GM23338 (cell line): Measurements from ENCODE around the gene CCNI2. TPM values are rescaled to one million over a fixed set of nuclear protein-coding genes. Genes with fewer than 3 reads are reported as not detected.

ENCODE experiments used
- ATAC-seq: fragments of 200-7000 bp; cut with Tn5 transposase; 3 replicates; pipeline ENCODE4 v1.9.1; 2020
- DNase-seq: peaks from one replicate; pipeline ENCODE4 v3.0.0-alpha.2; 2015; ENCODE audit warnings: low spot score
- H2AFZ ChIP-seq: fragments of 200-600 bp; sonication (generic); 2 replicates; pipeline ENCODE4 v1.8.0; 2016; ENCODE audit warnings: antibody characterized with exemption, mild to moderate bottlenecking, moderate library complexity
- H3F3A ChIP-seq: fragments of 200-600 bp; sonication (generic); replicated peaks from 2 replicates; pipeline ENCODE4 v1.8.0; 2017; ENCODE audit warnings: antibody characterized with exemption, mixed run types, low read depth
- H3K27ac ChIP-seq: fragments of 200-600 bp; sonication (generic); 2 replicates; pipeline ENCODE4 v1.6.1; 2016; ENCODE audit warnings: low read depth
- H3K27me3 ChIP-seq: fragments of 200-600 bp; sonication (generic); 2 replicates; pipeline ENCODE4 v1.8.0; 2016; ENCODE audit warnings: mild to moderate bottlenecking, mixed run types, moderate library complexity; ENCODE audit not compliant: insufficient read depth
- H3K36me3 ChIP-seq: fragments of 200-600 bp; sonication (generic); 2 replicates; pipeline ENCODE4 v1.8.0; 2016; ENCODE audit warnings: mild to moderate bottlenecking; ENCODE audit not compliant: insufficient read depth
- H3K4me1 ChIP-seq: fragments of 200-600 bp; sonication (generic); 2 replicates; pipeline ENCODE4 v1.8.0; 2016; ENCODE audit warnings: mild to moderate bottlenecking, moderate library complexity; ENCODE audit not compliant: insufficient read depth
- H3K4me2 ChIP-seq: fragments of 200-600 bp; sonication (generic); 2 replicates; pipeline ENCODE4 v1.7.1; 2017; ENCODE audit warnings: mixed run types
- H3K4me3 ChIP-seq: fragments of 200-600 bp; sonication (generic); 2 replicates; pipeline ENCODE4 v1.6.1; 2016; ENCODE audit warnings: mixed run types
- H3K79me2 ChIP-seq: fragments of 200-600 bp; sonication (generic); replicated peaks from 2 replicates; pipeline ENCODE4 v1.8.0; 2017; ENCODE audit warnings: mild to moderate bottlenecking; ENCODE audit not compliant: insufficient read depth
- H3K9me2 ChIP-seq: fragments of 200-600 bp; sonication (generic); 2 replicates; pipeline ENCODE4 v1.8.0; 2017; ENCODE audit not compliant: insufficient read depth
- H4K20me1 ChIP-seq: fragments of 200-600 bp; sonication (generic); replicated peaks from 2 replicates; pipeline ENCODE4 v1.8.0; 2017; ENCODE audit warnings: mild to moderate bottlenecking; ENCODE audit not compliant: insufficient read depth
- H3K27ac Mint-ChIP-seq: 2 replicates; pipeline ENCODE4 v1.8.0; 2020; ENCODE audit warnings: inconsistent platforms, mild to moderate bottlenecking, moderate library complexity, mixed read lengths
- H3K27me3 Mint-ChIP-seq: 3 replicates; pipeline ENCODE4 v1.8.0; 2022; ENCODE audit warnings: low read depth, mild to moderate bottlenecking, moderate library complexity, mixed read lengths, inconsistent platforms; ENCODE audit not compliant: insufficient read depth, poor library complexity
- H3K36me3 Mint-ChIP-seq: 3 replicates; pipeline ENCODE4 v1.8.0; 2021; ENCODE audit warnings: low read depth, mild to moderate bottlenecking, inconsistent platforms, moderate library complexity, mixed read lengths
- H3K4me1 Mint-ChIP-seq: 3 replicates; pipeline ENCODE4 v1.8.0; 2020; ENCODE audit warnings: mild to moderate bottlenecking, inconsistent platforms, mixed read lengths
- H3K4me3 Mint-ChIP-seq: 3 replicates; pipeline ENCODE4 v1.8.0; 2021; ENCODE audit warnings: moderate library complexity, mild to moderate bottlenecking, inconsistent platforms, mixed read lengths
- H3K9me3 Mint-ChIP-seq: 3 replicates; pipeline ENCODE4 v1.8.0; 2020; ENCODE audit warnings: moderate library complexity, mild to moderate bottlenecking, inconsistent platforms, mixed read lengths
- CTCF ChIP-seq, 2 experiments: fragments of 200-600 bp in 1 of 2; sonication (generic) in 1 of 2; conservative IDR thresholded peaks; 2 replicates each; pipeline versions ENCODE4 v1.5.1 to v1.6.1; 2016 to 2017; ENCODE audit warnings: antibody characterized with exemption in 2 of 2, low read depth in 2 of 2, mild to moderate bottlenecking in 2 of 2, moderate library complexity in 1 of 2
- EZH2 ChIP-seq: fragments of 200-600 bp; sonication (generic); IDR thresholded peaks from one replicate; pipeline ENCODE4 v1.8.0; 2017; ENCODE audit warnings: antibody characterized with exemption, mild to moderate bottlenecking, low read depth; ENCODE audit not compliant: unreplicated experiment
- JUNB ChIP-seq: IDR thresholded peaks from one replicate; pipeline ENCODE4 v1.6.1; 2016; ENCODE audit warnings: antibody characterized with exemption; ENCODE audit not compliant: unreplicated experiment
- STAT1 ChIP-seq: IDR thresholded peaks from one replicate; pipeline ENCODE4 v1.6.1; 2016; ENCODE audit warnings: antibody characterized with exemption; ENCODE audit not compliant: unreplicated experiment
- ZNF331 ChIP-seq: fragments of 250-450 bp; sonication (Bioruptor Pico); IDR thresholded peaks from 2 replicates; pipeline ENCODE4 v1.5.0; 2020; ENCODE audit warnings: low read depth, mild to moderate bottlenecking, moderate library complexity
- ZNF462 ChIP-seq: fragments of 250-450 bp; sonication (Bioruptor Pico); IDR thresholded peaks from 2 replicates; pipeline ENCODE4 v1.5.0; 2020; ENCODE audit warnings: mild to moderate bottlenecking, moderate library complexity
- polyA plus RNA-seq: library from polyadenylated mRNA; unstranded; fragments of >200 nt; fragmentation: Nextera tagmentation; extraction: Ambion mirVana; gene quantifications from 2 replicates; pipeline ENCODE4 v1.2.1, GENCODE V29; 2016
- total RNA-seq: library from RNA; depleted of rRNA; stranded (reverse); fragments of >200 nt; shearing (Covaris generic); gene quantifications from 2 replicates; pipeline ENCODE4 v1.2.3, GENCODE V29; 2014
- TF ChIP-seq, protein P1 (sequence below): IDR thresholded peaks from 2 replicates; pipeline ENCODE4 v1.6.1; 2016; ENCODE audit warnings: antibody characterized with exemption

Gene CCNI2
- total and polyA plus RNA-seq, 2 experiments from 2014 or later, result 0.55 to 2.5 TPM

GRCh38 chr5:132781029-132781428 lies 33.8 kb downstream of the CCNI2 start:
- no peaks in the 10 kb centered on the region for H3K36me3 ChIP-seq
- no peak overlapping the region for H3K4me3 ChIP-seq
- H3K4me1 ChIP-seq, result peaks cover 12% of the 10 kb centered on the region
- H3K27ac ChIP-seq, result no peak overlapping the region
- peaks cover 60% of the 10 kb centered on the region for H3K27me3 ChIP-seq
- Mint-ChIP-seq H3K27me3 (peaks cover 22% of the 10 kb centered on the region), H3K4me1 (peaks cover 16% of the 10 kb centered on the region), H3K27ac (no peak overlapping the region), H3K9me3 (no peaks in the 10 kb centered on the region), H3K36me3 (no peaks in the 10 kb centered on the region), H3K4me3 (no peak overlapping the region)
- H3K79me2 ChIP-seq, result no peaks in the 10 kb centered on the region
- H2AFZ ChIP-seq, result no peak overlapping the region
- ATAC-seq (no peak), DNase-seq (no peak)
- H3F3A ChIP-seq, result no peaks in the 10 kb centered on the region
- TF ChIP-seq, protein P1, sequence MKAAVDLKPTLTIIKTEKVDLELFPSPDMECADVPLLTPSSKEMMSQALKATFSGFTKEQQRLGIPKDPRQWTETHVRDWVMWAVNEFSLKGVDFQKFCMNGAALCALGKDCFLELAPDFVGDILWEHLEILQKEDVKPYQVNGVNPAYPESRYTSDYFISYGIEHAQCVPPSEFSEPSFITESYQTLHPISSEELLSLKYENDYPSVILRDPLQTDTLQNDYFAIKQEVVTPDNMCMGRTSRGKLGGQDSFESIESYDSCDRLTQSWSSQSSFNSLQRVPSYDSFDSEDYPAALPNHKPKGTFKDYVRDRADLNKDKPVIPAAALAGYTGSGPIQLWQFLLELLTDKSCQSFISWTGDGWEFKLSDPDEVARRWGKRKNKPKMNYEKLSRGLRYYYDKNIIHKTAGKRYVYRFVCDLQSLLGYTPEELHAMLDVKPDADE, result no peak
- TF ChIP-seq JUNB (no peak), ZNF462 (no peak), CTCF (conservative IDR thresholded peaks at IDR 0.05; ENCODE audit: low read depth in 2 of 2) (no peak), EZH2 (no peak), ZNF331 (CRISPR knock-in tag) (no peak), STAT1 (no peak)
- H3K4me2 ChIP-seq, result no peak overlapping the region
- no peaks in the 10 kb centered on the region for H4K20me1 ChIP-seq
- no peaks in the 10 kb centered on the region for H3K9me2 ChIP-seq
